Activated T-cell treated with anti-CD3 and anti-CD28 coated beads, Interleukin-2, amount 50 U/mL, for 1 hour (primary cell): ENCODE measurements around the gene OR4P4.

Experiments used
- DNase-seq: peaks from one replicate; pipeline ENCODE4 v3.0.0-alpha.2; 2020

OR4P4 gene

GRCh38 chr11:55634813-55635212 is at the start of gene OR4P4:
OR4P4 (plus strand) TSS chr11:55635113.
- DNase-seq, result no peak

GRCh38 chr11:55607545-55607944 is 27.4 kb upstream of the OR4P4 start, which contains the start of gene OR4C11:
OR4C11 (minus strand) TSS chr11:55607645; CDS start chr11:55604373, 3,272 bp downstream.
- DNase-seq, result no peak

- DNase-seq, result no peak
Measured at GRCh38 chr11:55624531-55624930, 10.4 kb upstream of the OR4P4 start.

- no peak for DNase-seq
Measured at GRCh38 chr11:55648027-55648426, 13.1 kb downstream of the OR4P4 start, which contains the start of gene OR4S2. OR4S2 (plus strand) TSS chr11:55648327; CDS start chr11:55650904, 2,577 bp downstream.

- no peak for DNase-seq
Measured at GRCh38 chr11:55652560-55652959, 17.6 kb downstream of the OR4P4 start.

GRCh38 chr11:55655096-55655495 is 20.2 kb downstream of the OR4P4 start:
- DNase-seq, result no peak

GRCh38 chr11:55658031-55658573 is 23.2 kb downstream of the OR4P4 start:
- DNase-seq, result no peak

GRCh38 chr11:55658608-55659007 is 23.7 kb downstream of the OR4P4 start:
- no peak for DNase-seq

GRCh38 chr11:55661901-55662300 is 27.0 kb downstream of the OR4P4 start, which contains the start of gene OR4C6:
OR4C6 (plus strand) TSS chr11:55662201; CDS start chr11:55665167, 2,966 bp downstream.
- DNase-seq, result no peak

GRCh38 chr11:55669376-55669775 is 34.5 kb downstream of the OR4P4 start:
- no peak for DNase-seq

GRCh38 chr11:55673860-55674259 is 38.9 kb downstream of the OR4P4 start:
- DNase-seq, result no peak
